Measurements from ENCODE around the gene RAB37. TPM values are rescaled to one million over a fixed set of nuclear protein-coding genes. Genes with fewer than 3 reads are reported as not detected.

The RAB37 gene
- total and polyA plus RNA-seq, 2 of the 13 experiments (the other 11 are each of a cell fraction or from before 2014, with no cell fraction given) = 0.91 to 3.7 TPM

GRCh38 chr17:74744349-74744713, 7.3 kb downstream of the RAB37 start (continued):
- TF ChIP-seq CEBPZ (IDR thresholded peaks at IDR 0.05; ENCODE audit: low read length) (no peak), ZNF256 (CRISPR knock-in tag; conservative IDR thresholded peaks at IDR 0.05) (no peak), ADNP (CRISPR knock-in tag; IDR thresholded peaks at IDR 0.05) (no peak), GZF1 (CRISPR knock-in tag; IDR thresholded peaks at IDR 0.05) (no peak), CREBL2 (CRISPR knock-in tag; IDR thresholded peaks at IDR 0.05; ENCODE audit: borderline replicate concordance) (no peak), RELA (CRISPR knock-in tag; IDR thresholded peaks at IDR 0.05) (no peak), SMAD1 (CRISPR knock-in tag; IDR thresholded peaks at IDR 0.05; ENCODE audit: borderline replicate concordance, low read depth) (no peak), ZFP37 (CRISPR knock-in tag; IDR thresholded peaks at IDR 0.05; ENCODE audit: borderline replicate concordance) (no peak), MBD4 (IDR thresholded peaks at IDR 0.05; ENCODE audit: borderline replicate concordance, low read length) (no peak), USF2 (IDR thresholded peaks at IDR 0.05; ENCODE audit: low read depth, low read length) (no peak), USF2 (CRISPR knock-in tag; IDR thresholded peaks at IDR 0.05; ENCODE audit: borderline replicate concordance) (no peak), JDP2 (CRISPR knock-in tag; IDR thresholded peaks at IDR 0.05; ENCODE audit: borderline replicate concordance) (no peak), DRAP1 (CRISPR knock-in tag; IDR thresholded peaks at IDR 0.05) (no peak), ZMAT5 (CRISPR knock-in tag; IDR thresholded peaks at IDR 0.05; ENCODE audit: borderline replicate concordance, low read depth) (0 out of 2 replicates have a peak, but pooled peaks have one; percentile 45), MAF1 (CRISPR knock-in tag; IDR thresholded peaks at IDR 0.05; ENCODE audit: borderline replicate concordance) (no peak), ZNF777 (CRISPR knock-in tag; IDR thresholded peaks at IDR 0.05) (no peak), ATM (IDR thresholded peaks at IDR 0.05; ENCODE audit: borderline replicate concordance) (no peak), ZSCAN25 (CRISPR knock-in tag; IDR thresholded peaks at IDR 0.05) (no peak), MXD4 (CRISPR knock-in tag; IDR thresholded peaks at IDR 0.05) (no peak), JUN (CRISPR knock-in tag; IDR thresholded peaks at IDR 0.05) (0 out of 2 replicates have a peak, but pooled peaks have one; percentile 20)

Measured in HepG2 (cell line).